GM21529 (cell line): ENCODE results near the gene ASIC4.

Experiments
- ATAC-seq: cut with Tn5 transposase; IDR thresholded peaks from one replicate; pipeline ENCODE4 v1.9.1; 2021; ENCODE audit not compliant: unreplicated experiment

The ASIC4 gene

DNA sequence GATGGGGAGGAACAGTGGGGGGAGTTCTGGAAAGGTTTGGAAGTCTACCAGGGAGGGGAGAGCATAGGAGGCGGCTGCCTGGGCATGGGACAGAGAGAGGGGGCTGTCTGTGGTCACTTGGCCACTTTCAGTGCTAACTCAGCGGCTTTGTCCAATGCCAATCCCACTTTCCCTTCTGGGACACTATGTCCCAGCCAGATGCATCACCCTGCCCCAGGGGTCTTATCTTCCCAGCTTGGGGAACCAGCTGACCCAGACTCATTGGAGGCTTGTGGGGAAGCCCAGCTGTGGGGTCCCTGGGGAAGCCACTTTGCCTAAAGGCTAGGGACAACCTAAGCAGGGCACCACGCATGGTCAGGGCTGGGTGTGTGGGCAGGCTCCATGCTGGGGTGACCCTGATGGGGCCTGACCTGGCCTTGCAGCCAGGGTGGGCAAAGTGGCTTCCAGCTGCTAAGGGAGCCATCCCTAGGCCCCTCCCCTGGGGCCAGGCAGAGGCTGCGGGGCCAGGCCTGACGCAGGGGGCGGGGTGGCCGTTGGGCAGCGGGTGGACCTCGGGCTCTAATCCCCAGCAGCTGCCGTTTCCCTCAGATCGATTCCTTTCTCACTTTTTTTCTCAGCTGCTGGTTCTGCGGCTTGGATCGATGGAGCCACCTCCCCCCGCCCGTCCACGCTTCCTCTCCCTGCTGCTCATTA, 1.6 kb upstream of the ASIC4 start:
- ATAC-seq: no peak

DNA sequence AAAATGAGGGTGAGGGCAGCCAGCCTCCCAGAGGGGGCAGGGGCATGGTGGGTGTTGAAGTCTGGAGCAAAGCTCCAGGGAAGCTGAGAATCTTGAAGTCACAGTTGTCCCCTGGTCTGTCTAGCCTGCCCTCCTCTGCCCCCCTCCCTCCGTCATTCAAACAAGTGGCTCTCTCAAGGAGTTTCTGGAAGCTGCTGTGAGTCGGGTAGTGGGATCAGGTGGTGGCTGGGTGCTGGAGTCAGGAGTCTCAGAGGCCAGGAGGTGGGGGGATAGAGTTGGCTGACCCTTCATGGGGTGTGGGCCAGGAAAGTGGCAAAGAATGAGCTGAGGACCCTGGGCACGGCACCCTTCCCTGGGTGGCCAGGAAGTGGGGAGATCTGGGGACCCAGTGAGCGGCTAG, 495 bp upstream of the ASIC4 start:
- no peak for ATAC-seq

DNA sequence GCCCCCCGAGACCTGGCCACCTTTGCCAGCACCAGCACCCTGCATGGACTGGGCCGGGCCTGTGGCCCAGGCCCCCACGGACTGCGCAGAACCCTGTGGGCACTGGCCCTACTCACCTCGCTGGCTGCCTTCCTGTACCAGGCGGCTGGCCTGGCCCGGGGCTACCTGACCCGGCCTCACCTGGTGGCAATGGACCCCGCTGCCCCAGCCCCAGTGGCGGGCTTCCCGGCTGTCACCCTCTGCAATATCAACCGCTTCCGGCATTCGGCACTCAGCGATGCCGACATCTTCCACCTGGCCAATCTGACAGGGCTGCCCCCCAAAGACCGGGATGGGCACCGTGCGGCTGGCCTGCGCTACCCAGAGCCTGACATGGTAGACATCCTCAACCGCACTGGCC, 554 bp downstream of the ASIC4 start:
- no peak for ATAC-seq

DNA sequence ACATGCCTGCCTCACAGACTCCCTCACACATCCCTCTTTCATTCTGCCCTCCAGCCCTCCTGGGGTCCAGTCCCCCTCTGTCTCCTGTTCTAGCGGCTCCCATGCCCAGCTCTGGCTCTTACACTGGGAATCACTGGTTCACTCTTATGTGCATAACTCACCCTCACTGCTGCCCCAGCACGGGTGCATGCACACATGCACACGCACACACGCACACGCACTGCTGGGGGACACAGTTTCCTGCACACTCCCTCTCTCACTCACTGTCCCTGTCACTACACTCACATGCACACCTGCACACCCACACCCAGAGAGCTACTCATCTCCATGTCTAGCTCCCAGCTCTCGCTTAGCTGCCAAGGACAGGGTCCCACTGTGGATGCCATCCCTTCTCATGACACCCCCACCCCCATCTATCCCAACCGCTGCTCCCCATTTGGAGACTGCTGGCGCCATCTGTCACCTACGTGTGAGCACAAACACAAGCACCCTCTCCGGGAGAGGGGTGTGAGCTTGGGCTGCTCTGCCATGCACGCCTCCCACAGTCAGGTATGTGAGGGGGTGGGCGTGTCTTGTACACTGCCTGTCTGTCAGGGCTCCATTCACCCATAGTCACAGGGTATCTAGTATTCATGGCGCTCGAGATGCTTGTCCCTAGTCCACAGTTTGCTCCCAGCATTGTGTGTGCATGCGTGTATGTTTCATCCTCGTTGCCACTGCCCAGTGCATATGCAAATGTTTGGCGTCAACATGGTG, 1.8 kb downstream of the ASIC4 start:
- no peak for ATAC-seq

DNA sequence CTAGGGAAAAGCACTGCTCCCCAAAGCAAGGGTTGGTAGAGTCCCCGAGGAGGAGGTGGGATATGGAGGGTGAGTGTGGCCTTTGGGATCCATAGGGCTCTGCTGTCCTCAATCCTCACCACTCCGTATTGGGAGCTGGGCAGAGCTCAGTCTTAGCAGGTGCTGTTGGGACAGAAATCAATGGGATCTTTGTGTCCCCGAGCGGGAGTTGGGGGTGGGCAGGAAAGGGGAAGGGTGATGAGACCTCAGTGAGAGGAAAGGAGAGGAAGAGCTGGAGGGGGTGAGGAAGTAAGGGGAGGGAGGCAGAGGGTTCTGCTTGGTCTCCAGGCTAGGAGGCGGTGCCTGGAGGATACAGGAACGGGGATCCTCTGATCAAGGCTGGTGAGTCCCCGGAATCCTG, 2.6 kb downstream of the ASIC4 start:
- ATAC-seq: no peak

DNA sequence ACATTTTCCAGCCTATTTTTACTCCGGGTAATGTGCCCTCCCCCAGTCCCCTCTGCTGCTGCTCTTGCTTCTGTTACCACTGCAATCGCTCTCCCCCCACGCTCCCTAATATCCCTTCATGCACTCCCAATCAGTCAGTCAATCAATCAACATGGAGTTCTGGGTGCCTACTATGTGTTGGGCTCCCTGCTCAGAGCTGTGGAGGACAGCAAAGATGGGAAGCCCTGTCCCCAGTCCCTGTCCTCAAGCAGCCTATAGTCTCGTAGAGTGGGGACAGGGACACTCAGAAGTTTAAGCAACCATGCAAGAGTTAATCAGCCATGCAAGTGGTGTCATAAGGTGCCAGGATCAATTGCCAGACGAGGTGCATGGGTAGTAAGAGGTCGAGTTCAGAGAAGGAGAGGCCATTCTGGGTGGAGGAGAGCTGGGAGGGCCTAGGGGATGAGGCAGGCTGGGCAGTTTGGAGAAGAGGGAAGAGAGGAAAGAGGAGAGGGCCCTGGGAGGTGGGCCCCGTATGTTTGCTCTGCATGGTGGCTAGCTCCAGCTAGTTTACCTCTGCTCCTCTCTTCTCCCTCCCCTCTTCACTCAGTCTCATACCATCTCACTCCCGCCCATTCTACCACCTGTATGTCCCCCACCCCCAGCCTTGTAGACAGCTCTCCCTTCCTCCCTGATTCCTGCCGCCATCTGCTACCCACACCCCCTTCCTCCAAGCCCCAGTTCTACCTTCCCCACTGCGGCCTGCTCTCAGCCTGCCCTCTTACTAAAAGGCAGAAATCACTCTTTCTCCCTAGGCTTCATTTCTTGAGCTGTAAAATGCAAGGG, 3.9 kb downstream of the ASIC4 start:
- no peak for ATAC-seq

DNA sequence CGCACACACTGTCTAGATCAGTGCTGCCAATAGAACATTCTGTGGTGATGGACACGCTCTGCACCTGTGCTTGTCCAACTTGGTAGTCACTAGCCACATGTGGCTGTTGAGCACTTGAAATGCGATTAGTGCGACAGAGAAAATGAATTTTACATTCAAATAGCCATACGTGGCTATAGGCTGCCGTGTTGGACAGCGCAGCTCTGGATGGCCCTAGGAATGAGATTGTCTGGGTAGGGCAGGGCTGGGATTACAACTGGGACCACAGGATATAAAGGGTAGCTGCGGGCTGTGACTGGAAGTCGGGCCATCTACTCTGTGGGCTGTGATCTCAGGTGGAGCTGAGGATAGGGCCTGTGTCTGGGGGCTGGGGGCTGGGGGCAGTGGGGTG, 5.2 kb downstream of the ASIC4 start:
- no peak for ATAC-seq

DNA sequence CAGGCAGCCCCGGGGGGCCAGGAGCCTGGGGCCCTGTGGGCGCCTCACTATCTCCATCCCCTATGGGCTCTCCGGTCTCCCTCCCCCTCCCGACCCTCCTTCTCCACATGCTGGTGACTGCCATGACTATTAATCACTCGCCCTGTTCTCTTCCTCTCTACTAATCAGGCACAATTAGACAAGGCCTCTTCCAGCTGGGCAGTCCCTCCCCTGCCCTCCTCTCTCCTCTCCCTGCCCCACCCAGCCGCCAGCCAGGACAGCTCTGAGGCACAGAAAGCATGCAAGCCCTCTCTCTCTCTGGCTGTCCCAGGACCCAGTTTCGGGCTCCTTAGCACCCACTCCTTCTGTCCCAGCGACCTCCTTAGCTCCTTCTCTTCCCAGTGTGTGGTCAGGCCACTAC, 5.8 kb downstream of the ASIC4 start:
- ATAC-seq: no peak

DNA sequence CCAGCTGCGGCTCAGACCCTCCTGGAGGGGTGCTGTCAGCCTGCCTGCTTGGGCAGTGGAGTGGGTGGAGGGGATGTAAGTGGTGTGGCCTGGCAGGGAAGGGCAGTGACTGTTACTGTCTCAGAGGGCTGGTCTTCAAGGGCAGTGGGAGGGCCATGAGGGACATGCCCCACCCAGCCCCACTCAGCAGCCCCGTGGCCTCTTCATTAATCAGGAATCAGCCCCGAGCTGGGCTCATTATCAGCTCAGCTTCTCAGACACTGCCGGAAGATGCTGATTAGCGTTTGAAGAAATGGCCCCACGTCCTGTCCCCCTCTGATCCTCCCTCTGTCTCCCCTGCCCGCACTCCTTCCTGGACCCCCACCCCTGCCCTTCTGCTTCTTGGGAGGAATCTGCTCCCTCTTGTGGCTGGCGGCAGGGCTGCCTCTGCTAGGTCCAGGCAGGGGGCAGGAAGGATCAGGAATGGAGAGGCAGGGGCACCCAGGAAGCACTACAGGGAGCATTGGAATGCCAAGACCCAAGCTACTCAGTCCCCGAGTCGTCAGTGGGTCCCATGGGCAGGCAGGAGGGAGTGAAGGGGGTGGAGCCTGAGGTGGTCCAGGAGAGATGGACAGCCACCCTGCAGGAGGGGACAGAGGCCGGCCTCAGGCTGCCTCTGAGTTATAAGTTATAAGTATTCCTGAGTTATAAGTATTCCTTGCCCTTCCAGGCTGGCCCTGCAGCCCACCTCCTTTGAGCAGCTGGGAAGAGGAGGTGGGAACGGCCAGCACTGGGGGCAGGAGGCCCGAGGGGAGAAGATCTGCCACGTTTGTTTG, 7.0 kb downstream of the ASIC4 start:
- no peak for ATAC-seq

DNA sequence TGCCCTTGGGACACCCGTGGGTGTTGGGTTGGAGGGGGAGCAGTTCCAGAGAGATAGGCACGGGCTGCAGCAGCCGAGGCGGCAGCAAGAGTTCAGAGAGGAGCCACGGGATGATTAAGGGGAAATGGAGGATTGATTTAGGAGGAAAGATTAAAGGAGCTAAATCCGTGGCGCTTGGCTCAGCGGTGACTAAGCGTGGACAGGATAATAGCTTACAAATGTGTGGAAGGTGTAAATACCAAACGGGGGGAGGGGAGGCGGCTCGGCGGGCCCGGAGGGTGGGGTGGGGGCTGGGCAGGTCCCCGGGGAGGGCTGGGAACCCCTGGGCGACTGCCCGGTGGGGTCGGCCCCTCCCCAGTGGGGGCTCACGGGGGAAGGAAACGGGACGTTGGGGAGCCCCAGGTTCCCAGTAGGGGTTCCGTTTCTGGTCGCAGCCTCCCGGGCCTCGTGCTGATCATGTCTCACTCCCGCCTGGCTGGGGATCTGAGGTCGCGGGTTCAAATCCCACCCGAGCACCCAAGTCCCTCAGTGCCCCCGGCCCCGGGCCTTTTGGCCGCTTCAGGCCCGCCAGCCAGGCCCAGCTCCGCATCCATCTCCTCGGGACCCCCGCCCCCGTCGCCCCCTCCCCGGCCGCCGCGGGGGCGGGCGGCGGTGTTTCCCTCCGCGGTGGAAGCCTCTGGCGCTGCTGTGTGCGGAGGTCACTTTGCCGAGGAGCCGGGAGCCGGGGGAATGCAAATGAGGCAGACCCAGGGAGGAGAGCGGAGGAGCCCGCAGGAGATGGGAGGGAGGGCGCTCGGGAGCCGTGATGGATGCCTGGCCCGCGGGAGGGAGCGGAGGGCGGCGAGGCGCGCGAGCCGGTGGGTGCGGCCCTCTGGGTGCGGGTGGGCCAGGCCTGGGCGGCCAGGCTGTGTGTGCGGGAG, 8.1 kb downstream of the ASIC4 start:
- ATAC-seq: no peak

DNA sequence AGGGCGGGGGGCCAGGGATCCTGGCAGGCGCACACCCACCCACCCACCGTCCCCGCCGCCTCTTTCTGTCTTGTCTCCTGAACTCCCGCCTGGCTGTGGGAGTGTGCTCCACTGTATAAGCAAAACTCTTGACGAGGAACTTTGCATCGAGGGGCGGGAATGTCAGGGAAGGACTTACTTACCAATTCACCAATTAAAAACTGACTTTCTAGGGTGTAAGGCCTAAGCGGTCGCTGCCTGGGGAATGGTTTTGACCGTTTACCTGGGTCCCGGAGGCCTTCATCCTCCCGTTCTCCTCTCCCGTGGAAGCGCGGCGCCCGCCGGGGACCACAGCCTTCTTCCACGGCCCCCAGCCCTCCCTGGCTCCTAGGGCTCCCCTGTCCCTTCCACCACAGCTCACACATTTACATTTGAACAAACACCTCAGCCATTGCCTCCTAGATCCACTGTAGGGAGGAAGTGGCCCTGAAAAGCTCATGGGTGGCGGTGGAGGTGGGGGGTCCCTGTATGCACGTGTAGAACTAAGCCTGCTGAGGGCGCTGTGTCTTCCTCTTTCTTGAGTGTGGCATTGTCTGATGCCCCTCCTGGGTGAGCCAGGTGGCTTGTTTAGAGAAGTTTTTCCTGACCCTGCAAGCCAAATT, 8.9 kb downstream of the ASIC4 start:
- ATAC-seq: no peak

DNA sequence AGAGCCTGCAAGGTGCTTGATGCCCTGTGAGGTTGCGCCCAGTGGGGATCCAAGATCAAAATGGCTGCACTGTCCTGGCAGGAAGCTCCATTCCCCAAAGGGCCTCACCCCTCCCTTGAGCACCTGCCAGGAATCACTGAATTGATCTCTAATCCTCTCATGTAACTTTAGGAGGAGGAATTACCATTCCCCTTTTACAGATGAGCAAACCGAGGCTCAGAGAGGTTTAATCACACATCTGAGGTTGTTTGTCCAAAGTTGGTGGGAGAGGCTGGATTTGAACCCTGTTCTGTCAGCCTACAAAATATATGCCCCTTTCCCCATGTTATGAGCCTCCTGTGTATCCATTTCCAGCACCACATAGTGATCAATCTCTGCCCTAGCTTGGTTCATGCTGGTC, 10.5 kb downstream of the ASIC4 start:
- ATAC-seq: no peak

DNA sequence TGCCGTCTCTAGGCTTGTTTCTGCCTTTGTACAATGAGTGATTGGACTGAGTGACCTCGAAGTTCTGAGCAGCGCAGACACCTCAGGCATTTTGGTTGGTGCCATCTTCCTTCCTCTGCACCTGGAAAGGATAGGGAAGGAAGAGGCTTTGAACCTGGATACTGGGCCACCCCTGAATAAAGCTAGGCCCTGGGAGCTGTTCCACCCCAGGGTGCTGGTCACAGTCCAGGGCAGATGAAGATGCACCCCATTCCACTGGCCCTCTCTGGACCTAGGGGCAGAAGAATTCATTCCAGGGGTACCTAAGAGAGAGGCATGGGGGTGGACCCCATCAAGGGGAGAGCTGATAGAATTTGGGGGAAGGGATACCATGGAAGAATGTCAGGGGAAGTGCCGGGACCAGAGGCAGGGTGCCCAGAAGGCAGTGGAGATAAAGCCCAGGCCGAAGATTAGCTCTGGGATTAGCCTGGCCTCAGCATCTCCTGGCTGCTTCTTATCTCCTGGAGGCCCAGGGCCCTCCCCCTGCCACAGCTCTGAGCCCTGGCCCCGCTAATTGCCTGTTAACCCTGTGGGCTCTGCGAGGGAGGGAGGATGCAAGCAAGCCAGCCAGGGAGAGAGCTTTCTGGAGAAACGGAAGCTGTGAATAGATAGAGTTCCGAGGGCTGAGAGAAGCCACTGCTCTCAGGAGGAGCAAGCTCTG, 11.4 kb downstream of the ASIC4 start:
- no peak for ATAC-seq

DNA sequence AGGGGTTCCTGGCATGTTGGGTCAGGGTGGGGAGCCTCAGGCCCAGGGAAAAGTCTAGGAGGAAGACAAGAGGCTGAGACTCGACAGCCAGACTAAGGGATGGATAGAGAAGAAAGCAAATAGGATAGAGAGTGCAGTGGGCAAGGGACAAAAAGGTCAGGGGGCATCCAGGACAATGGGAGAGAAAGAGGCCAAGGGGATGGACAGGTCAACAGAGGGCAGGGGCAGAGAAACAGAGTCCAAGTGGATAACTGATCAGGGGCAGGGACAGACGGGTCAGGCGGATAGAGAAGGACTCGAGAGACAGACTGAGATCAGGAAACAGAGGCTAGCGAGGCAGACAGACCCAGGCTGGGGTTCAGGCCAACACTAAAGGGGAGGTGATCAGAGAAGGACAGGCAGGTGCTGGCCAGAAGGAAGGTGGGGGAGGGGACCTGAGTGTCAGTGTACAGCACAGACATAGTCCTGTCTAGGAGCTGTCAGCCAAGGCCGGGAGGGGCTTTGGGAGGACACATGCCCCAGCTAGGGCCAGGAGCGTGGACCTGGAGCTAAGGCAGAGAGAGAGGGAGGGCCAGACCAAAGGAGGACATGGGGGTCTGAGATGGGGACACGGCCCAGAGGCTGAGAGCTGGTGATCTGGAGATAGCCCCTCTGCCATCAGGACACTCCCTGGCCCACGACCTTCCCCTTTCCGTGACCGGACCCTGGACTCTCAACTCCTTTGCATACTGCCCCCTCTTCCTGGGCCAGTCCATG, 12.2 kb downstream of the ASIC4 start:
- no peak for ATAC-seq

DNA sequence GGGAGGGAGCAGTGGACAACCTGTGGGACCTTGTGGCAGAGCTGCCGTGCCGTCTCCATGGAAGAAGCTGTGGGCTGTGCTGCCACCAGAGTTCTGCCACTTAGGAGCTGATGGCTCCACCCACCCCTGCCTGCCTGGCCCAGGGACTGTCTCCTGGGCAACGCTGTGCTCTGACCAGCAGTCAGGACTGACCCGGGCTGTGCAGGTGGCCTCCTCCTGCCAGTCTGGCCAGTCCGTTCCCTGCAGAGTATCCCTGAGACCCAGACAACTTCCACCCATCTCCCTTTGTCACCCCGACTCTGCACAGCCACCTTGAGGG, 12.8 kb downstream of the ASIC4 start:
- no peak for ATAC-seq

DNA sequence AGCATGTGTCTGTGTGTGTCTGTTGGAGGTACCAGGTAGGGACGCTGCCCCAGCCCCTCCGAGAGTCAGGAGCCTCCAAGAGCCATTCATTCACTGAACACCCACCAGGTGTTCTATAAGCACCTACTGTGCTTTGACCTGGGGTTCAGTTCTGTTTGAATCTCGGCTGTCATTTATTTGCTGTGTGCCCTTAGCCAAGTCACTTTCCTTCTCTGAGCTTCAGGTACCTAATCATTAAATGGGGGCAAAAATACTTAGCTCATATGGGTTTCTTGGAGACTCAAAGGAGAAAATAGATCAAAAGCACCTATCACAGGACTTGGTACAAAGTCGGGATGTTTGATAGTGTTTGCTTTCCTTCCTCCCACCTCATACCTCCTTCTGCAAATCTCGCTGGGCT, 13.2 kb downstream of the ASIC4 start:
- ATAC-seq: no peak

DNA sequence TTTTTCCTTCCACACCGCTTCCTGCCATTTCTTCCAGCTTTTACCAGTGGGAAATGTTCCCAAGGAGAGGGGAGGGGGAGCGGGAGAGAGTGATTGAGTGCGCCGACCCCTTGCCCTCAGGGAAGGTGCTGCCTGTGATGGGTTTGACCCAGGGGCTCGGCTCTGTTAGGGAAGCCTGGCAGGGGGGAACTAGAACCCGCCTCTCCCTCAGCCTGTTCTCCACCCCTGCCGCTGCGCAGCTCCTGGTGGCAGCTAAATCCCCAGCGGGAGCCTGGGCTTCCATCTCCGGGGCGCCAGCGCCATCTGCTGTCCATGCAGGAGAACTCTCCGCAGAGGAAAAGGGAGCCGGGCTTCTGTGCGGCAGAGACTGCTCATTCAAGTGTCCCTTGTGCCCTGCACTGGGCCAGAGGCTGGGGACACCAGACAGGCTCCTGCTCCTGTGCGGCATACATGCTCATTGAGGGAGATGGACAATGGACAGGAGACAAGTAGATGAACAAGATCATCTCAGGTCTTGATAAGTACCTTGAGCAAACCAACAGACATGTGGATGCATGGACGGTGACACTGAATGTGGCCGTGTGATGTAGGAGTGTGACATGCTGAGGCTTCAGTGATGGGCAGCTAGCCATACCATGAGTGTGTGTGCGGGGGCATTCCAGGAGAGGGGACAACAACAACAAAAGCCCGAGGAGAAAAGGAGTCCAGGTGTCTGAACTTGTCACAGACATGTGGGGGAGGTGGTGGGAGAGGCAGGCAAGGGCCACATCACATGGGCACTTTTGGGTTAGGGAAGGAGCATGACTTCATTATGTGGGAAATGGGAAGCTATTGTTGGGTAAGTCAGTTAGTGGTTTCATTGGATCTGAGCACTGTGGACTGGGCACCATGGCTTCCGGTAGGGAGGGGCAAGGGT, 16.0 kb downstream of the ASIC4 start:
- ATAC-seq: peak; percentile 88
